ENCODE data around the gene ENPEP. TPM values are rescaled to one million over a fixed set of nuclear protein-coding genes. Genes with fewer than 3 reads are reported as not detected.

Gene ENPEP
- total RNA-seq, 1 donor from 2014 or later, result 8.2 TPM

DNA sequence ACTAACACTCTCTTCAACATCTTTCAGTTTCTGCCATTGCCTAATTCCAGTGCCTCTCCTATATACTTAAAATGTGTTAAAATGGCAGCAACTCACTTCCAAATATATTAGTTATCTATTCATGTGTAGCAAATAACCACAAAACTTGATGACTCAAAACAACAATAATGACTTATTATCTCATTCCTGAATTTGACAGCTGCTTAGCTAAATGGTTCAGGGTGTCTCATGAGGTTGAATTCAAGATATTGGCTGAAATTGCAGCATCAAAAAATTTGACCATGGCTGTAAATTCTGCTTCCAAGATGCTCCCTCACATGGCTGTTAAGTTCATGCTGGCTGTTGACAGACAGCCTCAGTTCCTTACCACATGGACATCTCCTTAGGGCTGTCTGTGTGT, 121.6 kb downstream of the ENPEP start:
- Histone ChIP-seq H3K36me3 (no peaks in the 10 kb centered on the region), H3K9me3 (peaks cover 9% of the 10 kb centered on the region), H3K4me3 (no peak overlapping the region), H3K27me3 (ENCODE audit: low read depth) (no peaks in the 10 kb centered on the region), H3K4me1 (no peaks in the 10 kb centered on the region), H3K27ac (no peak overlapping the region)
- intact Hi-C loops (cut with DNase I), result no loop called here
- ATAC-seq, result no peak
- no peak for DNase-seq
- TF ChIP-seq, protein P1, sequence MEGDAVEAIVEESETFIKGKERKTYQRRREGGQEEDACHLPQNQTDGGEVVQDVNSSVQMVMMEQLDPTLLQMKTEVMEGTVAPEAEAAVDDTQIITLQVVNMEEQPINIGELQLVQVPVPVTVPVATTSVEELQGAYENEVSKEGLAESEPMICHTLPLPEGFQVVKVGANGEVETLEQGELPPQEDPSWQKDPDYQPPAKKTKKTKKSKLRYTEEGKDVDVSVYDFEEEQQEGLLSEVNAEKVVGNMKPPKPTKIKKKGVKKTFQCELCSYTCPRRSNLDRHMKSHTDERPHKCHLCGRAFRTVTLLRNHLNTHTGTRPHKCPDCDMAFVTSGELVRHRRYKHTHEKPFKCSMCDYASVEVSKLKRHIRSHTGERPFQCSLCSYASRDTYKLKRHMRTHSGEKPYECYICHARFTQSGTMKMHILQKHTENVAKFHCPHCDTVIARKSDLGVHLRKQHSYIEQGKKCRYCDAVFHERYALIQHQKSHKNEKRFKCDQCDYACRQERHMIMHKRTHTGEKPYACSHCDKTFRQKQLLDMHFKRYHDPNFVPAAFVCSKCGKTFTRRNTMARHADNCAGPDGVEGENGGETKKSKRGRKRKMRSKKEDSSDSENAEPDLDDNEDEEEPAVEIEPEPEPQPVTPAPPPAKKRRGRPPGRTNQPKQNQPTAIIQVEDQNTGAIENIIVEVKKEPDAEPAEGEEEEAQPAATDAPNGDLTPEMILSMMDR (IDR thresholded peaks at IDR 0.05), result no peak

DNA sequence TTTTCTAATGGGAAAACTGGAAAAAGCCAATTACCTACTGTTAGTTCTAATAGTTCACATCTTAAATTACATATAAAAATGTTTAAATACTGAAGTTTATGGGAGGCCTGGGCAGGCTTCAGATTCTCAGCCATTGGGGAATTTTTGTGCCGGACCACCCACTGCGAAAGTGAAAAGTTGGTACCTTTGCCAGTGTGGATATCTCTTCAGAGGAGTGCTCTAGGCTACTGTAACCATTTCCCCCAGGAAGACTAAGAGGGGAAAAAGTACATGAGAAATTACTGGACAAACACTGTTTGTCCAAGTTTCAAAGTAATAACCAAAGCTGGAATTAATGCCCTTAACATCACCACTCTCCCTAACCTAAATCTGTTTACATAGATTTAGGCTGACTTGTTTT, 126.1 kb downstream of the ENPEP start:
- no peaks in the 10 kb centered on the region for H3K4me1 ChIP-seq
- DNase-seq (no peak), ATAC-seq (no peak)
- no peaks in the 10 kb centered on the region for H3K36me3 ChIP-seq
- intact Hi-C loops (cut with DNase I), result no loop called here
- H3K27ac ChIP-seq, result no peak overlapping the region
- no peaks in the 10 kb centered on the region for H3K9me3 ChIP-seq
- H3K27me3 ChIP-seq (ENCODE audit: low read depth), result no peaks in the 10 kb centered on the region
- TF ChIP-seq, protein P1 (IDR thresholded peaks at IDR 0.05), result no peak
- H3K4me3 ChIP-seq, result no peak overlapping the region

DNA sequence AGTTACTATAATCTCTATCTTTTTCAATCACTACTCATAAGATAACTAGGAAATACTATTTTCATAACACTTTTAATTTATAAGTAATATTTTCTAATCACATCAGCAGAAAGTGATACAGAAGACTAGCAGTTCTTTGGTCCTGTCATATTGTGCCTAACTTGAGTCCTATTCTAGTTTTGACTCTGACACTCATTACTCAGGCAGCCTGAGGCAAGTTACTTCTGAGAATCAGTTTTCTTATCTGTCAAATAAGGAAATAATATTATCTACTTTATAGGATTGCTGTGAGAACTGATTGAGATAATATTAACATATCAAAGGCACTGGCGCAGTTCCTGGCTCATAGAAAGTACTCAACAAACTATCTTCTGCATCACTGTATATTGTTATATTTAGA, 129.1 kb downstream of the ENPEP start:
- DNase-seq (no peak), ATAC-seq (no peak)
- Histone ChIP-seq H3K9me3 (no peaks in the 10 kb centered on the region), H3K27ac (no peak overlapping the region), H3K4me1 (no peaks in the 10 kb centered on the region), H3K27me3 (ENCODE audit: low read depth) (peaks cover 17% of the 10 kb centered on the region), H3K4me3 (no peak overlapping the region), H3K36me3 (no peaks in the 10 kb centered on the region)
- TF ChIP-seq, protein P1 (IDR thresholded peaks at IDR 0.05), result no peak
- intact Hi-C loops (cut with DNase I), result no loop called here

DNA sequence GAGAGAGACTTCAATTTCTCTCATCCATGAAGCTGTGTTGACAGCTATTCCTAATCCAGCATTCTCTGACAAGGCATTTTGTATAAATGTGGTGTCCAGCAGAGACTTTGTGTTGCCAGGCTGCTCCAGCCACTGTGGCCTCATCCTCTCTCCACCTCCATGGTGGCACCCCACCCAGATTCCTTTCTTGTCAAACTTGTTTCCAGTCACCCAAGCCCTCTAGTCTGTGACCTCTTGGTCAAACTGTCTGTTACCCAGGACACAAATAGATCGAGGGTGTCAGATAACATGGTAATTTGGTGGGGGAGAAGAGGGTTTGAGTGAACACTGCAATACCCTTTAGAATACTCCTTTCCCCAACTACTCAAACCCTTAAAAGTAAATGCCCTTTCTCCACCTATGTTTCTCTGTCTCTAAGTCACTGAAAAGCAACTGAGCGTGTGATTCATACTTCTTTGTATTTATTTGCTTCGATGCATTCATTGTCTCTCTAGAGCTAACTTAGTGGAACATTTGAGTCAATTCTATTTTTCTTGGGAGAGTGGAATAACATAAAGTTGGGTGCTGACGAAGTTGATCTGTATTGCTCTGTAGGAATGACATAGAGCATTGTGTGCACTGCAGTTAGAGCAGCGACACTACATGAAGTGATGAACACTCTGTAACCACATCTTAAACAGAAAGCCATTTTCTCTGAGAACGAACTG, 133.2 kb downstream of the ENPEP start:
- TF ChIP-seq, protein P1 (IDR thresholded peaks at IDR 0.05), result no peak
- H3K27ac ChIP-seq, result no peak overlapping the region
- H3K4me1 ChIP-seq, result peaks cover 9% of the 10 kb centered on the region
- DNase-seq (no peak), ATAC-seq (no peak)
- intact Hi-C loops (cut with DNase I), result no loop called here
- no peaks in the 10 kb centered on the region for H3K36me3 ChIP-seq
- no peak overlapping the region for H3K4me3 ChIP-seq
- no peaks in the 10 kb centered on the region for H3K9me3 ChIP-seq
- peaks cover 58% of the 10 kb centered on the region for H3K27me3 ChIP-seq (ENCODE audit: low read depth)

DNA sequence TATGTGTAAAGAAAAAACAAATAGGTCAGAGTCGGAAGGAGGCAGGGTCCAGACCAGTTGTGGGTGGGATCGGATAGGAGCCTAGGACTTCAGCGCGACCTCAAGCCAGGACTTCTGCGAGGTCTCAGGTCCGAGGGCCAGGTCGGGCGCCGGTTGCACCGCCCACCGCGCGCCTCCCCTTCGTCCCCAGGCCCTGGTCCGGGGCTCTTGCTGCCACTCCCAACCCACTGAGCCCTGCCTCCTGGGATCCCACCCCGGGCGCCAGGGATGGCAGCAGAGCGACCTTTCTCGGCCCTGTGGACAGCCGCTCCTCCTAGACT, 134.6 kb downstream of the ENPEP start:
- Histone ChIP-seq H3K36me3 (no peaks in the 10 kb centered on the region), H3K4me3 (no peak overlapping the region), H3K4me1 (peaks cover 9% of the 10 kb centered on the region), H3K27me3 (ENCODE audit: low read depth) (peaks cover 72% of the 10 kb centered on the region), H3K27ac (no peak overlapping the region), H3K9me3 (no peaks in the 10 kb centered on the region)
- intact Hi-C loops (cut with DNase I), result no loop called here
- no peak for DNase-seq
- TF ChIP-seq, protein P1 (IDR thresholded peaks at IDR 0.05), result no peak
- no peak for ATAC-seq

Measured in lower lobe of right lung (tissue), 2 donors.